ENCODE results near the gene CADM2.

DNA sequence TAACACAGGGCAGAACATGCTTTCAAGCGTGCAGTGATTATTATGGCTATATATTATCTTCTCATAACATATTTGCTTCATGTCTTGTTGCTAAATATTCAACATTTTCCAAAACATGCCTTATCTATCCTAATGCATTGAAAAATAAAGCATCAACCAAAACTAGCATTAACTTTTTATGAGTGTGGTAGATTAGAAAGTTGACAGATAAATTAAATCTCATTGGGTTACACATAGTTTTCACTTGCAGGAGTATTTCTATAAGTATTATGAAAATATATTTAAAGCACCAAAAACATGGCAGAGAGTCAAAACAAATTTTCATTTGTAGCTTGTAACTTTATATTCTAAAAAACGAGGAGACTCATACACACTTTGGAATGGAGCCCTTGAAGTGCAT is 141.5 kb downstream of the CADM2 start:
- TF ChIP-seq EZH2 (IDR thresholded peaks at IDR 0.05; ENCODE audit: borderline replicate concordance, low read depth, low read length, poor library complexity, severe bottlenecking) = no peak
- TF ChIP-seq, protein P1, sequence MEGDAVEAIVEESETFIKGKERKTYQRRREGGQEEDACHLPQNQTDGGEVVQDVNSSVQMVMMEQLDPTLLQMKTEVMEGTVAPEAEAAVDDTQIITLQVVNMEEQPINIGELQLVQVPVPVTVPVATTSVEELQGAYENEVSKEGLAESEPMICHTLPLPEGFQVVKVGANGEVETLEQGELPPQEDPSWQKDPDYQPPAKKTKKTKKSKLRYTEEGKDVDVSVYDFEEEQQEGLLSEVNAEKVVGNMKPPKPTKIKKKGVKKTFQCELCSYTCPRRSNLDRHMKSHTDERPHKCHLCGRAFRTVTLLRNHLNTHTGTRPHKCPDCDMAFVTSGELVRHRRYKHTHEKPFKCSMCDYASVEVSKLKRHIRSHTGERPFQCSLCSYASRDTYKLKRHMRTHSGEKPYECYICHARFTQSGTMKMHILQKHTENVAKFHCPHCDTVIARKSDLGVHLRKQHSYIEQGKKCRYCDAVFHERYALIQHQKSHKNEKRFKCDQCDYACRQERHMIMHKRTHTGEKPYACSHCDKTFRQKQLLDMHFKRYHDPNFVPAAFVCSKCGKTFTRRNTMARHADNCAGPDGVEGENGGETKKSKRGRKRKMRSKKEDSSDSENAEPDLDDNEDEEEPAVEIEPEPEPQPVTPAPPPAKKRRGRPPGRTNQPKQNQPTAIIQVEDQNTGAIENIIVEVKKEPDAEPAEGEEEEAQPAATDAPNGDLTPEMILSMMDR (conservative IDR thresholded peaks at IDR 0.05; ENCODE audit: low read depth, low read length) = no peak

All from A673 (cell line).